GM23338 (cell line): Measurements from ENCODE around the gene SLC26A6. TPM values are rescaled to one million over a fixed set of nuclear protein-coding genes. Genes with fewer than 3 reads are reported as not detected.

ENCODE experiments used
- ATAC-seq: fragments of 200-7000 bp; cut with Tn5 transposase; 3 replicates; pipeline ENCODE4 v1.9.1; 2020
- DNase-seq: peaks from one replicate; pipeline ENCODE4 v3.0.0-alpha.2; 2015; ENCODE audit warnings: low spot score
- H2AFZ ChIP-seq: fragments of 200-600 bp; sonication (generic); 2 replicates; pipeline ENCODE4 v1.8.0; 2016; ENCODE audit warnings: antibody characterized with exemption, mild to moderate bottlenecking, moderate library complexity
- H3F3A ChIP-seq: fragments of 200-600 bp; sonication (generic); replicated peaks from 2 replicates; pipeline ENCODE4 v1.8.0; 2017; ENCODE audit warnings: antibody characterized with exemption, mixed run types, low read depth
- H3K27ac ChIP-seq: fragments of 200-600 bp; sonication (generic); 2 replicates; pipeline ENCODE4 v1.6.1; 2016; ENCODE audit warnings: low read depth
- H3K27me3 ChIP-seq: fragments of 200-600 bp; sonication (generic); 2 replicates; pipeline ENCODE4 v1.8.0; 2016; ENCODE audit warnings: mild to moderate bottlenecking, mixed run types, moderate library complexity; ENCODE audit not compliant: insufficient read depth
- H3K36me3 ChIP-seq: fragments of 200-600 bp; sonication (generic); 2 replicates; pipeline ENCODE4 v1.8.0; 2016; ENCODE audit warnings: mild to moderate bottlenecking; ENCODE audit not compliant: insufficient read depth
- H3K4me1 ChIP-seq: fragments of 200-600 bp; sonication (generic); 2 replicates; pipeline ENCODE4 v1.8.0; 2016; ENCODE audit warnings: mild to moderate bottlenecking, moderate library complexity; ENCODE audit not compliant: insufficient read depth
- H3K4me2 ChIP-seq: fragments of 200-600 bp; sonication (generic); 2 replicates; pipeline ENCODE4 v1.7.1; 2017; ENCODE audit warnings: mixed run types
- H3K4me3 ChIP-seq: fragments of 200-600 bp; sonication (generic); 2 replicates; pipeline ENCODE4 v1.6.1; 2016; ENCODE audit warnings: mixed run types
- H3K79me2 ChIP-seq: fragments of 200-600 bp; sonication (generic); replicated peaks from 2 replicates; pipeline ENCODE4 v1.8.0; 2017; ENCODE audit warnings: mild to moderate bottlenecking; ENCODE audit not compliant: insufficient read depth
- H3K9me2 ChIP-seq: fragments of 200-600 bp; sonication (generic); 2 replicates; pipeline ENCODE4 v1.8.0; 2017; ENCODE audit not compliant: insufficient read depth
- H4K20me1 ChIP-seq: fragments of 200-600 bp; sonication (generic); replicated peaks from 2 replicates; pipeline ENCODE4 v1.8.0; 2017; ENCODE audit warnings: mild to moderate bottlenecking; ENCODE audit not compliant: insufficient read depth
- H3K27ac Mint-ChIP-seq: 2 replicates; pipeline ENCODE4 v1.8.0; 2020; ENCODE audit warnings: inconsistent platforms, mild to moderate bottlenecking, moderate library complexity, mixed read lengths
- H3K27me3 Mint-ChIP-seq: 3 replicates; pipeline ENCODE4 v1.8.0; 2022; ENCODE audit warnings: low read depth, mild to moderate bottlenecking, moderate library complexity, mixed read lengths, inconsistent platforms; ENCODE audit not compliant: insufficient read depth, poor library complexity
- H3K36me3 Mint-ChIP-seq: 3 replicates; pipeline ENCODE4 v1.8.0; 2021; ENCODE audit warnings: low read depth, mild to moderate bottlenecking, inconsistent platforms, moderate library complexity, mixed read lengths
- H3K4me1 Mint-ChIP-seq: 3 replicates; pipeline ENCODE4 v1.8.0; 2020; ENCODE audit warnings: mild to moderate bottlenecking, inconsistent platforms, mixed read lengths
- H3K4me3 Mint-ChIP-seq: 3 replicates; pipeline ENCODE4 v1.8.0; 2021; ENCODE audit warnings: moderate library complexity, mild to moderate bottlenecking, inconsistent platforms, mixed read lengths
- H3K9me3 Mint-ChIP-seq: 3 replicates; pipeline ENCODE4 v1.8.0; 2020; ENCODE audit warnings: moderate library complexity, mild to moderate bottlenecking, inconsistent platforms, mixed read lengths
- CREB1 ChIP-seq: fragments of 250-450 bp; sonication (Bioruptor Pico); IDR thresholded peaks from 2 replicates; pipeline ENCODE4 v1.5.0; 2020; ENCODE audit warnings: low read depth, mild to moderate bottlenecking, moderate library complexity
- EZH2 ChIP-seq: fragments of 200-600 bp; sonication (generic); IDR thresholded peaks from one replicate; pipeline ENCODE4 v1.8.0; 2017; ENCODE audit warnings: antibody characterized with exemption, mild to moderate bottlenecking, low read depth; ENCODE audit not compliant: unreplicated experiment
- EZH2phosphoT487 ChIP-seq: fragments of 200-600 bp; sonication (generic); IDR thresholded peaks from one replicate; pipeline ENCODE4 v1.8.1; 2018; ENCODE audit warnings: antibody characterized with exemption; ENCODE audit not compliant: unreplicated experiment
- JUNB ChIP-seq: IDR thresholded peaks from one replicate; pipeline ENCODE4 v1.6.1; 2016; ENCODE audit warnings: antibody characterized with exemption; ENCODE audit not compliant: unreplicated experiment
- POLR2AphosphoS5 ChIP-seq: IDR thresholded peaks from 2 replicates; pipeline ENCODE4 v1.6.1; 2016; ENCODE audit warnings: antibody characterized with exemption, low read depth
- STAT1 ChIP-seq: IDR thresholded peaks from one replicate; pipeline ENCODE4 v1.6.1; 2016; ENCODE audit warnings: antibody characterized with exemption; ENCODE audit not compliant: unreplicated experiment
- ZNF114 ChIP-seq: fragments of 250-450 bp; sonication (Bioruptor Pico); IDR thresholded peaks from 2 replicates; pipeline ENCODE4 v1.5.0; 2020; ENCODE audit warnings: mild to moderate bottlenecking, moderate library complexity
- ZNF331 ChIP-seq: fragments of 250-450 bp; sonication (Bioruptor Pico); IDR thresholded peaks from 2 replicates; pipeline ENCODE4 v1.5.0; 2020; ENCODE audit warnings: low read depth, mild to moderate bottlenecking, moderate library complexity
- ZNF462 ChIP-seq: fragments of 250-450 bp; sonication (Bioruptor Pico); IDR thresholded peaks from 2 replicates; pipeline ENCODE4 v1.5.0; 2020; ENCODE audit warnings: mild to moderate bottlenecking, moderate library complexity
- polyA plus RNA-seq: library from polyadenylated mRNA; unstranded; fragments of >200 nt; fragmentation: Nextera tagmentation; extraction: Ambion mirVana; gene quantifications from 2 replicates; pipeline ENCODE4 v1.2.1, GENCODE V29; 2016
- total RNA-seq: library from RNA; depleted of rRNA; stranded (reverse); fragments of >200 nt; shearing (Covaris generic); gene quantifications from 2 replicates; pipeline ENCODE4 v1.2.3, GENCODE V29; 2014

SLC26A6 gene
- total and polyA plus RNA-seq, 2 experiments from 2014 or later, result 34.3 to 96.4 TPM

GRCh38 chr3:48656061-48656840, 21.0 kb upstream of the SLC26A6 start (continued):
- TF ChIP-seq ZNF462 (no peak), ZNF114 (no peak), EZH2 (no peak), EZH2phosphoT487 (no peak), POLR2AphosphoS5 (peak; percentile 78), STAT1 (no peak), CREB1 (CRISPR knock-in tag) (peak; percentile 81), JUNB (no peak), ZNF331 (no peak)

- Mint-ChIP-seq H3K4me3 (peak overlapping the region; percentile 74), H3K27ac (peak overlapping the region; percentile 89), H3K27me3 (peaks cover 18% of the 10 kb centered on the region), H3K4me1 (peaks cover 10% of the 10 kb centered on the region; the same call in 2 of the 3 replicates), H3K36me3 (peaks cover 53% of the 10 kb centered on the region), H3K9me3 (no peaks in the 10 kb centered on the region; the same call in 2 of the 3 replicates)
- Histone ChIP-seq H3K9me2 (no peaks in the 10 kb centered on the region), H3F3A (peaks cover 23% of the 10 kb centered on the region), H3K4me1 (peaks cover 3% of the 10 kb centered on the region; the same call in 1 of the 2 replicates), H2AFZ (peak overlapping the region; percentile 90), H3K36me3 (no peaks in the 10 kb centered on the region), H3K27me3 (no peaks in the 10 kb centered on the region), H4K20me1 (peaks cover 6% of the 10 kb centered on the region; the same call in 1 of the 2 replicates), H3K4me3 (peak overlapping the region; percentile 59), H3K4me2 (peak overlapping the region; percentile 85), H3K27ac (no peak overlapping the region), H3K79me2 (no peaks in the 10 kb centered on the region)
- DNase-seq (no peak), ATAC-seq (no peak)
- TF ChIP-seq EZH2, result no peak
- no peak for TF ChIP-seq ZNF114
- no peak for TF ChIP-seq POLR2AphosphoS5
- TF ChIP-seq ZNF462, result no peak
- no peak for TF ChIP-seq STAT1
- no peak for TF ChIP-seq EZH2phosphoT487
Observed at GRCh38 chr3:48655606-48656005, 20.3 kb upstream of the SLC26A6 start.
